ENCODE measurements around the gene PUS1.

The PUS1 gene

GRCh38 chr12:131903270-131904255, 25.5 kb upstream of the PUS1 start:
- no peak for DNase-seq

- no peak for DNase-seq
Measured at GRCh38 chr12:131904346-131904745, 24.7 kb upstream of the PUS1 start.

- DNase-seq = no peak
Measured at GRCh38 chr12:131905081-131905629, 23.9 kb upstream of the PUS1 start.

- DNase-seq = no peak
Measured at GRCh38 chr12:131905630-131906091, 23.4 kb upstream of the PUS1 start.

GRCh38 chr12:131907379-131908091, 21.5 kb upstream of the PUS1 start:
- no peak for DNase-seq

- DNase-seq = no peak
Measured at GRCh38 chr12:131908092-131909080, 20.7 kb upstream of the PUS1 start.

- no peak for DNase-seq
Measured at GRCh38 chr12:131909081-131909751, 19.9 kb upstream of the PUS1 start.

GRCh38 chr12:131909752-131910219, 19.3 kb upstream of the PUS1 start:
- no peak for DNase-seq

GRCh38 chr12:131910302-131911027, 18.6 kb upstream of the PUS1 start:
- no peak for DNase-seq

GRCh38 chr12:131911028-131911650, 17.9 kb upstream of the PUS1 start:
- DNase-seq = no peak

- DNase-seq = no peak
Measured at GRCh38 chr12:131911851-131912477, 17.1 kb upstream of the PUS1 start.

- DNase-seq = no peak
Measured at GRCh38 chr12:131912518-131913274, 16.4 kb upstream of the PUS1 start.

GRCh38 chr12:131913666-131914065, 15.4 kb upstream of the PUS1 start:
- no peak for DNase-seq

GRCh38 chr12:131914179-131914702, 14.8 kb upstream of the PUS1 start:
- DNase-seq = no peak

GRCh38 chr12:131915000-131915689, 13.9 kb upstream of the PUS1 start:
- DNase-seq = no peak

GRCh38 chr12:131915823-131916222, 13.3 kb upstream of the PUS1 start:
- DNase-seq = no peak

- no peak for DNase-seq
Measured at GRCh38 chr12:131916306-131917138, 12.6 kb upstream of the PUS1 start.
